ENCODE data around the gene ULK1. TPM values are rescaled to one million over a fixed set of nuclear protein-coding genes. Genes with fewer than 3 reads are reported as not detected.

Gene ULK1
- total RNA-seq, 1 donor from 2014 or later, result 25.3 TPM

DNA sequence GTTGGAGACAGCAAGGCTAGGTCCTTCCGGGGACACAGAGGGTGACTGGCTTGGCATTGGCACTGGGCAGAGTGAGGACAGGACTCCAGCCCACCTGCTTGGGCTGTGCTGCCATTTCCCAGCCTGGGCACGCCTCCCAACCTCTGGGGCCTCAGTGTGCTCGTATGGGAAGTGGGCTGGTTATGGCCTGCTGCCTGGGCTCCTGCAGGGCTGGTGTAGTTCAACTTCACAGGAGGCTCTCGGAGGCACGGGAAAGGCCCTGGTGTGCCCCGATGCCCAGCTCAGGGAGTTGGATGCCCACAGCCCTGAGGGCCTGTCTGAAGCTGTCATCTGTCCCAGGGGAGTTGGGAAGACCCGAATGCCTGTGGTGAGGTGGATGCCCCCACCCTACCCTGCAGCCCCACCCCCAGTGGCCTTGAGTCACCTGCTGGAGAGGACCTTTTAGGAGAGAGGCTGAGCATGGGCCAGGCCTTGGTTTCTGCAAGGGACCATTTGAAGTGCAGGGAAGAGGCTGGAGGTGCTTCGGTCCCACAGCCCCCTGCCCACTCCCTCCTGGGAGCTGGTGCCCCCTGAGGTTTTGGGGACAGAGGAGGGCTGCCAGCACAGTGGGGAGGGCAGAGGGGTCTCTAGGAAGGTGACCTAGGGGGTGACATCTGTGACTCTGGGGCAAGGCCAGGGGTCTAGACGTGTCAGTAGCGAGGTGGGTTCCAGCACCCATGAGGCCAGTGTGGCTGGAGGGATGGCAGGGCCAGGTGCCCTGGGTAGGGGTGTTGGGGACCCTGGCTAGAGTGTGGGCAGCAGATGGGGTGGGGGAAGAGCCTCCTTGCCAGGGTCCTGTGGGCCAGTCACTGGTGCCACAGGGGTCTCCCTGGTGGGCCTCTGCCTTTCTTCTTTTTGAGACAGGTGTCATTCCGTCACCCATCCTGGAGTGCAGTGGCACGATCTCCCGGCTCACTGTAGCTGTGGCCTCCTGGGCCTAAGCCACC lies 9.1 kb downstream of the ULK1 start:
- no peaks in the 10 kb centered on the region for H3K9me3 Mint-ChIP-seq
- H3K4me1 Mint-ChIP-seq, result peaks cover 5% of the 10 kb centered on the region
- H3K27ac Mint-ChIP-seq, result no peak overlapping the region
- intact Hi-C loops (cut with micrococcal nuclease), result no loop called here
- H3K27me3 Mint-ChIP-seq, result no peaks in the 10 kb centered on the region
- H3K4me3 Mint-ChIP-seq, result no peak overlapping the region
- no peaks in the 10 kb centered on the region for H3K36me3 Mint-ChIP-seq (ENCODE audit: low read depth)
- no peak for DNase-seq

- Mint-ChIP-seq H3K4me1 (peaks cover 5% of the 10 kb centered on the region), H3K27ac (no peak overlapping the region), H3K36me3 (ENCODE audit: low read depth) (peaks cover 3% of the 10 kb centered on the region), H3K4me3 (no peak overlapping the region), H3K9me3 (no peaks in the 10 kb centered on the region), H3K27me3 (no peaks in the 10 kb centered on the region)
- intact Hi-C loops (cut with micrococcal nuclease), result no loop called here
- DNase-seq, result no peak
Measured at GRCh38 chr12:131904346-131904745, 9.9 kb downstream of the ULK1 start.

GRCh38 chr12:131905081-131905629 lies 10.7 kb downstream of the ULK1 start:
- no peak overlapping the region for H3K27ac Mint-ChIP-seq
- peaks cover 3% of the 10 kb centered on the region for H3K36me3 Mint-ChIP-seq (ENCODE audit: low read depth)
- no peaks in the 10 kb centered on the region for H3K27me3 Mint-ChIP-seq
- peaks cover 5% of the 10 kb centered on the region for H3K4me1 Mint-ChIP-seq
- no peak overlapping the region for H3K4me3 Mint-ChIP-seq
- intact Hi-C loops (cut with micrococcal nuclease), result no loop called here
- DNase-seq, result no peak
- no peaks in the 10 kb centered on the region for H3K9me3 Mint-ChIP-seq

DNA sequence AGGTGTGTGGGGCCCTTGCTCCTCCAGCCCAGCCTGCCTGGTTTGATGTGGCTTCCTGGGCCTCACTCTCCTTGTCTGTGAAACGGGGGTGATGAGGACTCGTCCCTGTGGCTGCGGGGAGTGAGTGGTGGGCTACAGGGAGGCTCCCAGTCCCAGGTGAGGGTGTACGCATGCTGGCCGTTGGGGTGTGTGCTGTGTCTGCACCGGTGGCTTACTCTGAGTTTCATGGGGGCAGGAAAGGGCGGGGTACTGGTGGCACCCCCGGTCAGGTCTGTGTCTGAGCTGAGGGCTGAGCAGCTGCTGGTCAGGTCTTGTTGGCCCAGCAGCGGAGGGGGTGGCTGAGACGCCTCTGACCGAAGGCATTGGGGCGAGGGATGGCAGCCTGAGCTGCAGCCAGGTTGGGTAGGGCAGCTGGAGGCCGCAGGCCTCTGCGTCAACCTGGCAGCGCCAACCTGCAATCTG lies 11.2 kb downstream of the ULK1 start:
- no peak for DNase-seq
- intact Hi-C loops (cut with micrococcal nuclease), result no loop called here
- no peak overlapping the region for H3K27ac Mint-ChIP-seq
- H3K4me3 Mint-ChIP-seq, result no peak overlapping the region
- H3K27me3 Mint-ChIP-seq, result no peaks in the 10 kb centered on the region
- no peaks in the 10 kb centered on the region for H3K9me3 Mint-ChIP-seq
- peaks cover 3% of the 10 kb centered on the region for H3K36me3 Mint-ChIP-seq (ENCODE audit: low read depth)
- H3K4me1 Mint-ChIP-seq, result peaks cover 5% of the 10 kb centered on the region

DNA sequence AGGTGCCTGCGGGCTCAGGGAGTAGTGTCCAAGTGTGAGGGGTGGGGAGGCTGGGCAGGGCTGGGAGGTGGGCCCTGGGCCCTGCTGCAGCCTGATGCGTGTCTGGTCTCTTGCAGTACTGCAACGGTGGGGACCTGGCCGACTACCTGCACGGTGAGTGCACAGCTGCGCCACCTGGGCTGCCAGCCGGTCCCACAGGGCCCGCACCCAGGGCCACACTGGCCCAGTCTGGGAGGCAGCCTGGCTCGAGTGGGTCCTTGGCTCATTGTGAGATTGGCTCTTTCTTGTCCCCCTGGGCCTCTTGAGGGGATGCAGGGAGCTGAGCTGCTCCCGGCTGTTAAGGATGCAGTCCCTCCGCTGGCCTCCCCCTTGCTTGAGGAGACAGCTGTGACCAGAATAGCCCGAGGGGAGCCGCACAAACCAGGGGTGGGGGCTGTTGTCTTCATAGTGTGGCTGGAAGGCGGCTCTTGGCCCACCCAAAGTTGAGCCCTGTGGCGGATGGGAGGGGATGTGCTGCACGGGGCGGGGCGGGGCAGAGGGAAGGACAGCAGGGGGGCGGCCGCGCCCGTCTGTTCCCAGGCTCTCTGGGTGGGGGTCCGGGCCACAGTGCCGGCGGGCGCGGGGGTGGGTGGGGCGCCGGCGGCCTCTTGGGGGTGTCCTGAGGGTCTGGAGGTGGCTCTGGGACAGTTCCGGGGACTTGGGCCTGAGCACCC lies 13.1 kb downstream of the ULK1 start:
- Mint-ChIP-seq H3K36me3 (ENCODE audit: low read depth) (peaks cover 3% of the 10 kb centered on the region), H3K9me3 (no peaks in the 10 kb centered on the region), H3K4me1 (peaks cover 5% of the 10 kb centered on the region), H3K27ac (no peak overlapping the region), H3K4me3 (no peak overlapping the region), H3K27me3 (no peaks in the 10 kb centered on the region)
- no peak for DNase-seq
- intact Hi-C loops (cut with micrococcal nuclease), result no loop called here

DNA sequence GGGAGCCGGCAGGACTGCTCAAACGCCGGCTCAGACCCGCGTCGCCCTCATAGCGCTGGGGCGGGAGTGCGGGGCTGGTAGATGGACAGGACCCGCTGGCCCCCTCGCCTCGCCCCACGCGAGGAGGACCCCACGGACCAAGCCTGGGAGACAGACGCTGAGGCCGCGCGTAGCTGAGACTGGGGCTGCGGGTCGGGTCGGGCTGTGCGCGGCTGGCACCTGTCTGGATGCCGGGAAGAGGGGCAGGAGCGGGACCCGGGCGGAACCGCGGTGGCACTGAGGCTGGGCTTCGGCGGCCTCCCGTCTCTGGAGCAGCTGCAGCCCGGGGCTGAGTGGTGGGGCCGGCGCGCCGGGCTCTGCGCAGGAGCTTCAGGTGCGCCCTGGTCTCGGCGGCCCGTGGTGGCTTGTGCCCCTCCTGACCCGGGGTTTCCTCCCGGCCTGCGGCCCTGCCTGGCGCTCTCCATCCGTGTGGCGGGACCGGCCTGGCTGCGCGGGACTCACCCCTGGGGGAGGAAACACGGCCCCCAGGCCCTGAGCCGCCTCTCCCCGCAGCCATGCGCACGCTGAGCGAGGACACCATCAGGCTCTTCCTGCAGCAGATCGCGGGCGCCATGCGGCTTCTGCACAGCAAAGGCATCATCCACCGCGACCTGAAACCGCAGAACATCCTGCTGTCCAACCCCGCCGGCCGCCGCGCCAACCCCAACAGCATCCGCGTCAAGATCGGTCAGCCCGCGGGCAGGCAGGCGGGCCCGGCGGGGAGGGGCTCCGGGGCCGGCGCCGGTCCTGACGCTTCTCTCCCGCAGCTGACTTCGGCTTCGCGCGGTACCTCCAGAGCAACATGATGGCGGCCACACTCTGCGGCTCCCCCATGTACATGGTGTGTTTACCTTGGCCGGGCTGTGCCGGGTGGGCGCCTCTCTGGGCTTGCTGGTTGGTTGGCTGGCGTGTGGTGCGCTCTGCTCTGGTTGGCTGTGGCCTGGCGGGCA lies 14.0 kb downstream of the ULK1 start:
- no peak overlapping the region for H3K4me3 Mint-ChIP-seq
- DNase-seq, result no peak
- H3K27ac Mint-ChIP-seq, result no peak overlapping the region
- H3K4me1 Mint-ChIP-seq, result peaks cover 5% of the 10 kb centered on the region
- no peaks in the 10 kb centered on the region for H3K9me3 Mint-ChIP-seq
- intact Hi-C loops (cut with micrococcal nuclease), result no loop called here
- no peaks in the 10 kb centered on the region for H3K27me3 Mint-ChIP-seq
- H3K36me3 Mint-ChIP-seq (ENCODE audit: low read depth), result peaks cover 3% of the 10 kb centered on the region

GRCh38 chr12:131909081-131909751 lies 14.8 kb downstream of the ULK1 start:
- intact Hi-C loops (cut with micrococcal nuclease), result no loop called here
- Mint-ChIP-seq H3K27me3 (no peaks in the 10 kb centered on the region), H3K4me3 (no peak overlapping the region), H3K36me3 (ENCODE audit: low read depth) (peaks cover 3% of the 10 kb centered on the region), H3K9me3 (no peaks in the 10 kb centered on the region), H3K4me1 (peaks cover 5% of the 10 kb centered on the region), H3K27ac (no peak overlapping the region)
- no peak for DNase-seq

- H3K9me3 Mint-ChIP-seq, result no peaks in the 10 kb centered on the region
- H3K36me3 Mint-ChIP-seq (ENCODE audit: low read depth), result peaks cover 3% of the 10 kb centered on the region
- H3K27ac Mint-ChIP-seq, result no peak overlapping the region
- no peak for DNase-seq
- no peak overlapping the region for H3K4me3 Mint-ChIP-seq
- no peaks in the 10 kb centered on the region for H3K27me3 Mint-ChIP-seq
- H3K4me1 Mint-ChIP-seq, result peaks cover 5% of the 10 kb centered on the region
- intact Hi-C loops (cut with micrococcal nuclease), result no loop called here
Measured at GRCh38 chr12:131909752-131910219, 15.4 kb downstream of the ULK1 start.

DNA sequence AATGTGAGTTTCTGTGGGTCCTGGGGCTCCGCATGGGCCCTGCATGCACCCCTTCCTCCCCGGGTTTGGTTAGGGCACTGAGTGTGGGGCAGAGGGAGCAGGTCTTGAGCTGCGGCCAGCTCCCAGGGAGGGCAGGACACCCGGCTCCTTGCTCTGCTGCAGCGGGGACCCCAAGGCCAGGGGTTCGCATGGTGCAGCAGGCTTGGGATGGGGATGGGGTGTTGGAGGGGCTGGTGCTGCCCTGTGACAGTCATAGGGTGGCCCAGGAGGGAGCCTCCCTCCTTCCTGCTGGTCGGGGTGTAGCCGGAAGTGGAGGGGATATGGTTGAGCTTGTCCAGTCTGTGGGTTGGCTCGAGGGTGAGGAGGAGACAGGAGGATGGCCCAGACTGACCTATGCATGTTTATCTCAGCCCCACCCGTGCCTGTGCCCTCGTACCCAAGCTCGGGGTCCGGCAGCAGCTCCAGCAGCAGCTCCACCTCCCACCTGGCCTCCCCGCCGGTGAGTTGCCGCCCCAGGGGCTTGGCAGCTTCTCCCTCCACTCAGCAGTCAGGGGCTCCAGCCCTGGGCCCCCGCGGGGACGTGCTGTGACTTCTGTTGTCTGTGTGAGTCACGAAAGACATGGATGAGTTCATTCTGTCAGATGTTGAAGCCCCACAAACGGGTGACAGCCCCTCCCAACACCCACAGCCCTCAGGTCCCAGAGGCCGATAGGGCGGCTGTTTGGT lies 16.0 kb downstream of the ULK1 start:
- H3K9me3 Mint-ChIP-seq, result no peaks in the 10 kb centered on the region
- no peaks in the 10 kb centered on the region for H3K27me3 Mint-ChIP-seq
- intact Hi-C loops (cut with micrococcal nuclease), result no loop called here
- H3K27ac Mint-ChIP-seq, result no peak overlapping the region
- H3K36me3 Mint-ChIP-seq (ENCODE audit: low read depth), result peaks cover 3% of the 10 kb centered on the region
- no peak for DNase-seq
- peaks cover 4% of the 10 kb centered on the region for H3K4me1 Mint-ChIP-seq
- H3K4me3 Mint-ChIP-seq, result no peak overlapping the region

- Mint-ChIP-seq H3K9me3 (no peaks in the 10 kb centered on the region), H3K36me3 (ENCODE audit: low read depth) (peaks cover 3% of the 10 kb centered on the region), H3K27me3 (no peaks in the 10 kb centered on the region), H3K4me1 (no peaks in the 10 kb centered on the region), H3K27ac (no peak overlapping the region), H3K4me3 (no peak overlapping the region)
- intact Hi-C loops (cut with micrococcal nuclease), result no loop called here
- no peak for DNase-seq
Measured at GRCh38 chr12:131911028-131911650, 16.7 kb downstream of the ULK1 start.

DNA sequence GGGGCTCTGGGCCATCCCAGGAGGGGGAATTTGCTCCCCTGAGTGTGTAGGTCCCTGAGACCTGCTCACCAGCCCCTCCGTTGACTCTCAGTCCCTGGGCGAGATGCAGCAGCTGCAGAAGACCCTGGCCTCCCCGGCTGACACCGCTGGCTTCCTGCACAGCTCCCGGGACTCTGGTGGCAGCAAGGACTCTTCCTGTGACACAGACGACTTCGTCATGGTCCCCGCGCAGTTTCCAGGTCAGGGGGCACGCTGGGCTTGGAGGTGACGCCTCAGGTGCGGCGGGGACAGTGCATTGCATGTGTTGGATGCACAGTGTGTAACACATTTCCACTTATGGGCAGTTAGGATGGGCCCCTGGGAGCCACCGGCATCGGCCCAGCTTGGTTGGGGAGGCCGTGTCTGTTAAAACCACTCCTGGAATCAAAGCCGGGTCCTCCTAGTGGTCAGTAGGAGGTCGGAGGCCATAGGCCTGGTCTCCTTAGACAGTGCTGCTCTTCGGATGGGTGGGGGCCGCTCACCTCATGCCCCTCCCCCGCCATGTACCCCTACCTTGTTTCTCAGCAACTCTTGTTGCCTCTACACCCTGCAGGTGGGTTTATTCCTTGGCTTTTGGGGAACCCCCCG lies 17.5 kb downstream of the ULK1 start:
- no peaks in the 10 kb centered on the region for H3K27me3 Mint-ChIP-seq
- H3K9me3 Mint-ChIP-seq, result no peaks in the 10 kb centered on the region
- intact Hi-C loops (cut with micrococcal nuclease), result no loop called here
- no peak for DNase-seq
- no peak overlapping the region for H3K4me3 Mint-ChIP-seq
- no peak overlapping the region for H3K27ac Mint-ChIP-seq
- peaks cover 3% of the 10 kb centered on the region for H3K36me3 Mint-ChIP-seq (ENCODE audit: low read depth)
- no peaks in the 10 kb centered on the region for H3K4me1 Mint-ChIP-seq
